ENCODE data around the gene ZCCHC14.

The ZCCHC14 gene

DNA sequence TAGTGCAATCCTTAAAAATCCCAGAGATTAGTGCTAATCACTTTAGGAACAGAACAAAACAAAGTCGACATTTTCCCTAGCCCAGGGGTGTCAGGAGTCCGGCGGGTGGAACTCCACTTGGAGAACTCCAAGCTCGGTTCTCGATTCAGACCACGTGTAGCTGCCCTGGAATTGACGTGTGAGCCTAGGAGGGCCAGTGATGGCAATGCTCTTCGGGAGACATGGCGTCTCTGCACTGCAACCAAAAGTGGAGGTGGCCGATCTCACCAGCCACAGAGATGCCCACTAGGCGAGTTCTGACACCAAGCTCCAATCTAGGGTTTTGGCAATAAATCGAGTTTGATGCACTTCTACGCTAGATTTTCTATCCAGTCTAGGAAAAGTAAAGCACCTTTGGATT lies 83.0 kb downstream of the ZCCHC14 start:
- TF ChIP-seq, protein P1, sequence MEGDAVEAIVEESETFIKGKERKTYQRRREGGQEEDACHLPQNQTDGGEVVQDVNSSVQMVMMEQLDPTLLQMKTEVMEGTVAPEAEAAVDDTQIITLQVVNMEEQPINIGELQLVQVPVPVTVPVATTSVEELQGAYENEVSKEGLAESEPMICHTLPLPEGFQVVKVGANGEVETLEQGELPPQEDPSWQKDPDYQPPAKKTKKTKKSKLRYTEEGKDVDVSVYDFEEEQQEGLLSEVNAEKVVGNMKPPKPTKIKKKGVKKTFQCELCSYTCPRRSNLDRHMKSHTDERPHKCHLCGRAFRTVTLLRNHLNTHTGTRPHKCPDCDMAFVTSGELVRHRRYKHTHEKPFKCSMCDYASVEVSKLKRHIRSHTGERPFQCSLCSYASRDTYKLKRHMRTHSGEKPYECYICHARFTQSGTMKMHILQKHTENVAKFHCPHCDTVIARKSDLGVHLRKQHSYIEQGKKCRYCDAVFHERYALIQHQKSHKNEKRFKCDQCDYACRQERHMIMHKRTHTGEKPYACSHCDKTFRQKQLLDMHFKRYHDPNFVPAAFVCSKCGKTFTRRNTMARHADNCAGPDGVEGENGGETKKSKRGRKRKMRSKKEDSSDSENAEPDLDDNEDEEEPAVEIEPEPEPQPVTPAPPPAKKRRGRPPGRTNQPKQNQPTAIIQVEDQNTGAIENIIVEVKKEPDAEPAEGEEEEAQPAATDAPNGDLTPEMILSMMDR (conservative IDR thresholded peaks at IDR 0.05), result no peak
- no peak for TF ChIP-seq ZFX (IDR thresholded peaks at IDR 0.05)
- H3K27ac ChIP-seq, result no peak overlapping the region

DNA sequence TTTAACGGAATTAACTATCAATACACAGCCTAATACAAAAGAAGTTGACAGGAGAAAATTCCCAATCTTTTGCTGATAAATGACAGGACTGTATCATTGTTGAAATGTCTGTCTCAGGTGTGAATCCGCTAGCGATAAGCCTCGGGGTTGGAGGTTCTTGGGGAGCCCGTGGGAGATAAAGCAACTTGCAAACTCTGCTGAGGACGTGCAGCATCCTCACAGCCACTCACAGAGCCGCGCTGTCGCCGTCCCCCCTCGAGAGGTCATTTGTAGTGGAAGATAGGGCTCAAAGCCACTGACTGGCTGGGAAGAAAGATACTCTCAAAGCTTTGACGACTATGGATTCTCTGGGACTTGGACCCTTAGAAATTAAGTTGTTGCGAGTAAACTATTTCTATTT lies 83.7 kb downstream of the ZCCHC14 start:
- no peak overlapping the region for H3K27ac ChIP-seq

DNA sequence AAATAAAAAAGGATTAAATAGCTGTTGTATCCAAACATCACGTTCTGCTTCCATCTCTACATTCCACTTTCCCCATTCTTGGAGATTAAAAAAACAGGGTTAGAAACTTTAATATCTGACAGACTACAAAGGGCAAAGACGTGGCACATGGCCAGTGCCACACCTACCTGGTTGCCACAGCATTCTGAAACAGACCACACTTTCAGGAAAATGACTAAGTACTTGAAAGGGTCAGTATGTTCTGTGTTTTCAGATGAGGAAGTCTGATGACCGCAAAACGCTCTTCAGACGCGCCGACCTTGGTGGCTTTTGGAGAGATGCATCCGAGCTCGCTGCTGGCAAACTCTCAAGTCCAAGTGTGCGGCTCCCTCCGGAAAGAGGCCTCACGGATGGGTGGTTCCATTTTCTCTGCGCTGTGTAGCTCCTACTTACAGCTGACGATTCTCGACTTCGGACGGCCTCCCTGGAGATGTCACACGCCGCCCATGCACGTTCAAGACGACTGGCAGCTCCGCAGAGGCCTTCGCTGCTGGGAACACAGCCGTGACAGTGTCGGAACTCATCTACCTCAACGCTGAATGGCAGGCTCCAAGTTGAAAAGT lies 85.2 kb downstream of the ZCCHC14 start:
- TF ChIP-seq, protein P1 (conservative IDR thresholded peaks at IDR 0.05), result no peak
- TF ChIP-seq ZFX (IDR thresholded peaks at IDR 0.05), result no peak
- no peak overlapping the region for H3K27ac ChIP-seq

More for the DNA sequence above, 83.7 kb downstream of the ZCCHC14 start:
- no peak for TF ChIP-seq ZFX (IDR thresholded peaks at IDR 0.05)
- TF ChIP-seq, protein P1 (conservative IDR thresholded peaks at IDR 0.05), result no peak

DNA sequence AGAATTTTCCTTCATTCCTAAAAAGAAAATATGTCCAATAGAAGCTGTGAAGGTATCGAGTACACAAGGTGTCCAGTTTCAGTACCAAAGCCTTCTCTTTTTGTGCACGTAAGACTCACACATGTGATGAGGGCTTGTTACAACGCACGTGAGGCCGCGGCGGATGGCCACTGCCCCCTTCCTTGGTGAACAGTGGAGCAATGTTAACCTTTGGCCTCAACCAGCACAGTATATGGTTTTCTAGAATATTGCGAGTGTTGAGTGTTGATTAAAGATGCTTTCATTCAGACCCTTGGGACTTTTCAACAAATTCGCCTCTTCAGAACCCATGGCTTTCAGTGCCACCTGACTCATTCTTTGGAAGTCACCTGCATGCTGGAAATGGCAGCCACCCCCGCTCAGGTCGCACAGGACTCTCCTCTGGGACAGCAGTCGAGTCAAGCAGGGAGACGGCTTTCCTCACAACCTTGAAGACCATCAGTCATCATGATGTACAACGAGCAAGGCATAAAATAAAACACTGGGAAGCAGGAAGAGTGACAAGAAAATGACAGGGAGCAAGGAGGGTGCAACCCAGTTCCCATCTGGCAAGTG lies 86.2 kb downstream of the ZCCHC14 start:
- no peak overlapping the region for H3K27ac ChIP-seq

DNA sequence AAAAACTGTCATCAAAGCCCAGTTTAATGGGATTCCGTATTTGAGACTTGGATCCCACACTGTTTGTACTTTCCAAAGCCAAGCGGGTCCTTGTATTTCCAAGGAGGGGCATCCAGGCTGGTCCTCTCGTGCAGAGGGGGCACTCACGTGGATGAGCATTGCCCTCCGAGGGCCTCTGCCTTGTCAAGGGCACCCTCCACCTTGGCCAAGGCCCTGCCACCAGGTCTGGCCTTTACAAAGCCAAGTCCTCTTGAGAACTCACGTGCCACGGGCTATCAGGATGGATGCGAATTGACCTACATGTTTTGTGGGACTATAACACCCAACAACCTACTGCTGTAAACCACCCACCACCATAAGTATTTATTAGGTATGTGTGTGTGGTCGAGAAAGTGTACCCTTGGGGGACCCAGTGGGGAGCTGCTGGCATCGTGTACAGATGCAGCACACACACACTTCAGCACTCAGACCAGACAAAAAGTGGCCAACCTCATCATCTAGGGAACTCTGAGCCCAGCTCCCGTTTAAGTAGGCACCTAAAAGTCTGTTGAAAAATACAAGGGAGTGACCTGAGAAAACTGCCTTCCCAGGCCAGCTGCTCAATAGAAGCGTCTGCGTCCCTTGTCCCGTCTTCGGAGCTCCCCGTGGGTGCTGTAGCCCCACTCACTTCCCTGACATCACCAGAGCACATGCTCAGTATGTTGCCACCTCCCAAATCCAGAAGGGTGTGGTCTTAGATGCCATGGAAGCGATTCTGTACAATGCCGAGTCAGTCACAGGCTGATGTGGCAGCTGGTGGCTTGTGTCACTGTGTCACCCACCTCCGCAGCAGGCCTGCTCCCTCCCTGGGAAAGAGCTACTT lies 87.8 kb downstream of the ZCCHC14 start:
- no peak overlapping the region for H3K27ac ChIP-seq

More for the DNA sequence above, 86.2 kb downstream of the ZCCHC14 start:
- TF ChIP-seq ZFX (IDR thresholded peaks at IDR 0.05), result no peak
- TF ChIP-seq, protein P1 (conservative IDR thresholded peaks at IDR 0.05), result no peak

DNA sequence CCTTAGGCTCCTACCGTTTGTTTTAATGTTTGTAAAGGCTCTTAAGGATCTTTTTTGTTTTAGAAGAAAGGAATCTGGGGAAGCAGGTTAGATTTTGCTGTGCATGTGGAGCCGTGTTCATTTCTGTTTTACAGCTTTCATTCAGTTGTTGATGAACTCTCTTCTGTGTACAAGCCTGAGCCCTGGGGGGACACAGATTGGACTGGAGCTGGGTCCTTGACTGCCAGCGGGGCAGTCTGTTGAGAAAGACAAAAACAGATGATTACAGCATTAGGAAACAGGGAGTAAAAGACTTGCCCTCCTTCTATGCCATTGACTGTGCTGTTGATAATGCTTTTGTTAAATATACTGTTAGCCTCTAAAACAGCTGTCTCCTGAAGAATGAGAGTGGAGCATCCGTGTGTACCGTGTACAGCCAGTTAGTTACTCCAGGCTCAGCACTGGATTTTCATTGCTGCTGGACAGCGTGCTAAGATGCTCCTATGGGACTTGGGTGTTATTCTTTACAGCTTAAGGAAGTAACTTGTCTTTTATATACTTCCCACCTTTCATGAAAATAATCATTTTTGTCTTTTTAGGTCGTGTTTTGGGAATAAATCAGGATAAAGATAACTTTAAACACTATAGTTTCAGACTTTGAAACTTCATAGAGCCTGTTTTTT lies 97.5 kb downstream of the ZCCHC14 start:
- no peak for TF ChIP-seq ZFX (IDR thresholded peaks at IDR 0.05)
- TF ChIP-seq, protein P1 (conservative IDR thresholded peaks at IDR 0.05), result no peak
- H3K27ac ChIP-seq, result no peak overlapping the region

More for the DNA sequence above, 87.8 kb downstream of the ZCCHC14 start:
- TF ChIP-seq ZFX (IDR thresholded peaks at IDR 0.05), result no peak
- TF ChIP-seq, protein P1 (conservative IDR thresholded peaks at IDR 0.05), result no peak
